ENCODE measurements around the gene NRXN3.

GRCh38 chr14:79862045-79862444 lies 1691.9 kb downstream of the NRXN3 start:
- TF ChIP-seq YY1 (tag by site-specific recombination; IDR thresholded peaks at IDR 0.05) (no peak), ZNF558 (tag by site-specific recombination; IDR thresholded peaks at IDR 0.05) (no peak), ZBTB21 (tag by site-specific recombination; IDR thresholded peaks at IDR 0.05) (no peak), CTCF (tag by site-specific recombination; IDR thresholded peaks at IDR 0.05) (no peak), ZEB2 (tag by site-specific recombination; IDR thresholded peaks at IDR 0.05) (no peak), ZNF24 (tag by site-specific recombination; IDR thresholded peaks at IDR 0.05) (no peak), KLF9 (tag by site-specific recombination; IDR thresholded peaks at IDR 0.05; ENCODE audit: low read depth) (no peak), ZBTB1 (tag by site-specific recombination; IDR thresholded peaks at IDR 0.05) (no peak), ZNF529 (tag by site-specific recombination; IDR thresholded peaks at IDR 0.05; ENCODE audit: insufficient replicate concordance) (no peak), TSHZ1 (tag by site-specific recombination; IDR thresholded peaks at IDR 0.05; ENCODE audit: borderline replicate concordance) (no peak), GLI2 (tag by site-specific recombination; IDR thresholded peaks at IDR 0.05; ENCODE audit: borderline replicate concordance, low read depth) (no peak)
